GM21825 (cell line): ENCODE results near the gene WDR33.

Experiments
- ATAC-seq: cut with Tn5 transposase; IDR thresholded peaks from one replicate; pipeline ENCODE4 v1.9.1; 2021; ENCODE audit warnings: mild to moderate bottlenecking, moderate library complexity; ENCODE audit not compliant: unreplicated experiment

The WDR33 gene

GRCh38 chr2:127769587-127769986 lies 41.4 kb downstream of the WDR33 start:
- no peak for ATAC-seq

GRCh38 chr2:127768775-127769479 lies 42.0 kb downstream of the WDR33 start:
- no peak for ATAC-seq

DNA sequence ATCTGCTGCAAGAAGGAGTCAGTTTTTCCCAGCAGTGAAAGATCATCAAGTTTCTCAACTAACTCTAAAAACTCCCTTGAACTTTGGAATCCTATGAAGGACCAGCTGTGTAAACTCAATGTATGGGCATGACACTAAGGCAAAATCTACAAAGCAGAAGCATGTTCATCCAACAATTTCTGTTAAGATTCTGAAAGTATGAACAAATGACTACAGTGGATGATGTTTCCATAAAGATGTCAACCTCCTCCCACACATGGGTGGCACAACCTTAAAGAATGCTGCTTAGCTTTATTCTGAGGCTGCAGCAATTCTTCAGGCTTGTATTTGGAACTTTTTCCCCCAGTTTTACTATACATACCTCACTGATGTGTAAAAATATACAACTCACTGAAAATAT lies 47.2 kb downstream of the WDR33 start:
- ATAC-seq, result no peak

GRCh38 chr2:127762846-127763245 lies 48.1 kb downstream of the WDR33 start:
- ATAC-seq, result no peak

DNA sequence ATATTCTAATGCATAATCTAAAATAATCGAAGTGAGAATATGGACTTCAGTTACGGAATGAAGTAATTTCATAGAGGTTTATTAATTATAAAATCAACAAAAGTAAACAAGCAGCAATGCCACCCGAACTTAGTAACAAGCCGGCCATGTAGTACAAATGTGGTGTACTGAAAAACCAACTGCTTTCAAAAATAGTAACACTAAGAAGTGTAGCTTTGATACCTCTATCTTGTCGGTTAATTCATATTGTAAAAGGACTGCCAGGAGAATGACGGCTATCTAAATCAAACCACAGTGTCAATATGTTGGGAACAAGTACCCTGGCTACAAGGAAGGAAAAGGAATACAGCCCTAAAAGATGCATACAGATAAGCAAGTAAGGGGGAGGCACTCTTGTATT lies 48.5 kb downstream of the WDR33 start:
- ATAC-seq, result no peak

GRCh38 chr2:127759931-127760330 lies 51.0 kb downstream of the WDR33 start:
- no peak for ATAC-seq

GRCh38 chr2:127754186-127754585 lies 56.8 kb downstream of the WDR33 start:
- ATAC-seq, result no peak

- ATAC-seq, result no peak
Measured at GRCh38 chr2:127753374-127753773, 57.6 kb downstream of the WDR33 start.

DNA sequence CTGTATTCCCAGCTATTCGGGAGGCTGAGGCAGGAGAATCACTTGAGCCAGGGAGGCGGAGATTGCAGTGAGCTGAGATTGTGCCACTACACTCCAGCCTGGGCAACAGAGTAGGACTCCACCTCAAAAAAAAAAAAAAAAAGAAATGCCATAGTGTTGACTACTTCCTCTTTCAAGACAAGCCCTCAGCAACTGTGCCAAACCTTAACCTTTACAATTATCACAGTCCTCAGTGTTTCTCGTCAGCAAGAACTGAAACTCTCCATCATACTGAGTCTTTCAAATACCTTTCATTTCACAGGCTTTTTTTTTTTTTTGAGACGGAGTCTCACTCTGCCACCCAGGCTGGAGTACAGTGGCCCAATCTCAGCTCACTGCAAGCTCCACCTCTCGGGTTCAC lies 61.4 kb downstream of the WDR33 start:
- peak; percentile 97 for ATAC-seq

- no peak for ATAC-seq
Measured at GRCh38 chr2:127747621-127748020, 63.4 kb downstream of the WDR33 start.

DNA sequence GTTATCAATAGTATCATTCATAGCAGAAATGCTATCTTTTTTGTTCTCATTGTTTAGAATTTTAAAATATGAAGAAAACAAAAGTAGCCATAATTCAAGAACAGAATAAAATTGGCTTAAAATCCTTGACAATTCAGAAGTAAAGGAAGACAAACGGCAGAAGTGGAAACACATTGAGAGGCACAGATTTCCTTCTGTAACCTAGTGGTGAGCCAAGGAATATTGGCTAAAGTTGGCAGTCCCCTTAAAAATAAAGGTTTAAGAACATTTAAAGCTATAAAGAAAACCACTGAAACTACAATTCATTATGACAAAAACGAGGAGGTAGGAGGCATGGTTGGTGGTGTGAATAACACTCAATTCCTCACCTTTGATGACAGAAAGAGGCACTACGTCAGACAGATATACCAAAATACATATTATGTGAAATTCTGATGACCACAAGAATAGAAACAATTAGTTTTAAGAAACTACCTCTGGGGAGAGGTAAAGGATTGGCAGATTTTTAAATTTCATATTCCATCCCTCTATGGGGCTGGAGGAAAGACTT lies 67.4 kb downstream of the WDR33 start:
- ATAC-seq, result no peak

DNA sequence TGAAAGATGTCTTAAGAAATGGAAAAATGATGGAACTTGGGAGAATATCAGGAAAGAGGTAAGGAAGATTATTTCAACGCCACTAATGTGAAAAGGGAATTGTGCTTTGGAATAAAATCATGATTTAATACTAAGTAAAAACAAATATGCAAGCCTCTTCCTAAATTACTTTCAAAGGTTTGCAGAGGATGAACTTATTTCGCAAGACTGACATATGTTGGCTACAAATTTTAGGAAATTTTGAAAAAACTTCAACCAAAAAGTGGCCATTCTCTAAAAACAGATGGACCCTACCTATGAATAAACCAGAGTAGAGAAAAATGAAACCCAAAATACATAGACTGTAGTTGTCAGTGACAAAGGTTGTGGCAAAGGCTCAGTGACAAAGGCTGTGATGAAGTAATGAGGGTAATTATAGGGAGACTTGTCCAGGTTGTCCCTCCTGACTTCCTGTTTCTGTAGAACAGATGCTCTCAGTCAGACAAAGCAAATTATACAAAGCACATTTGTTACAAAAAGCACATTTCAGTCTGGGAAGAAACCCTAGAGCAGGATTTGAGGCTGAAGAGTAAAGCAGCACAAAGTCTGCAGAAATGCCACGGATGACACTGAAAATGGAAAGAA lies 70.2 kb downstream of the WDR33 start:
- no peak for ATAC-seq

GRCh38 chr2:127739800-127740199 lies 71.2 kb downstream of the WDR33 start:
- no peak for ATAC-seq

- no peak for ATAC-seq
Measured at GRCh38 chr2:127737892-127738291, 73.1 kb downstream of the WDR33 start.

DNA sequence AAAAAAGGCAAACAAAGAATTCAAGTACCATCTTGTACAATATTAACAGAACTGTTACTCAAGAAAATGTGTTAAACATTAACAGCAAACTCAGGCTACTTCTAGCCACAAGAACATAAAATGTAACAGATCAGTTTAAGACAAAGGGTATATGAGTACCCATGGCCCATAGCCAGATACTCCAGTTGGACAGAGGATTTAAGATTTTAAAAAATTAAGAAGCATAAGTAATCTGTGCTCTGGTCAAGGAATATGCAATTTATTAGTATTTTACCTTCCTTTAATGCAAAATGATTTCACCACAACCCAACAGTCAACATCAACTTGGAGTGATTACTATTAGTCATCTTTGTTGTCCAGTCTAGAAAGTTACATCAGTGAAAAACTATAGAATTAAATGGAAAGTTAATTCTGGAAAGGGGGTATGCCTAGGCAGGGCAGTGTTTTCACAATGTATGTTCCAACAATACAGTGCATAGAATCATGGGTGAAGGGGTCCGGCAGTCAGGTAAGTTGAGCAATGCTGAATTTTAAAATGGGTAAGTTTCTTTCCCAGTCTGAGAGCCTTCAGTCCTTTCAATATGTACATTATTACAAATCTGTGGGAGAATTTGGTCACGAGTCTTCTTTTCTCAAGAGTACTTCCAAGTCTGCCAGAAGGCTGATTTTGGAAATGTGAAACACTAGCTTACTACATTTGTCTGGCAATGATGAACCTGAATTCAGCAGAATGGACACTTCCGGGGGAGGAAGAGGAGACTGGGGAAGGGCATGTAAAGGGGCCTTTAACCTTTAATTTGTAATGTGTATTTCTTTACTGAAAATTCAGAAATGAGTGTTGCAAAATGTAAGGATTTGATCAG lies 75.2 kb downstream of the WDR33 start:
- peak; percentile 70 for ATAC-seq

DNA sequence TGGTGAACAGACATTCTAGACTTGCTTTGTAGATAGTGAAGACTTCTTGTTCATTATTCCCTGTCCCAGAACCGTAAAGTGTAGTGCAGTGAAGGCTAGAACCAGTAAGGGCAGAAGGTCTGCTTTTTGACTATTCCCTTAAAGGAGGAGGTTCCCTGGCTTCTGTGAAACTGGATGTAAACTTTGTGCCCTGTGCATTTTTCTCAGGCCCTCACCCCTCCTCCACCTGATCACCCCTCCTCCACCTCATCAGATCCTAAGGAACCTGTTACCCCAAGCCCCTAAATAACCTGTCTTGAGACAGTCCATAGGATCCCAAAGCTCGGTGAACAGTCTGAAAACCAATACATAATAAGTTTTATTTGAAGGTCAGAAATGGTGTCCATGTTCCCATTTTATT lies 75.9 kb downstream of the WDR33 start:
- ATAC-seq, result no peak

GRCh38 chr2:127733816-127734537 lies 77.0 kb downstream of the WDR33 start:
- ATAC-seq, result no peak

DNA sequence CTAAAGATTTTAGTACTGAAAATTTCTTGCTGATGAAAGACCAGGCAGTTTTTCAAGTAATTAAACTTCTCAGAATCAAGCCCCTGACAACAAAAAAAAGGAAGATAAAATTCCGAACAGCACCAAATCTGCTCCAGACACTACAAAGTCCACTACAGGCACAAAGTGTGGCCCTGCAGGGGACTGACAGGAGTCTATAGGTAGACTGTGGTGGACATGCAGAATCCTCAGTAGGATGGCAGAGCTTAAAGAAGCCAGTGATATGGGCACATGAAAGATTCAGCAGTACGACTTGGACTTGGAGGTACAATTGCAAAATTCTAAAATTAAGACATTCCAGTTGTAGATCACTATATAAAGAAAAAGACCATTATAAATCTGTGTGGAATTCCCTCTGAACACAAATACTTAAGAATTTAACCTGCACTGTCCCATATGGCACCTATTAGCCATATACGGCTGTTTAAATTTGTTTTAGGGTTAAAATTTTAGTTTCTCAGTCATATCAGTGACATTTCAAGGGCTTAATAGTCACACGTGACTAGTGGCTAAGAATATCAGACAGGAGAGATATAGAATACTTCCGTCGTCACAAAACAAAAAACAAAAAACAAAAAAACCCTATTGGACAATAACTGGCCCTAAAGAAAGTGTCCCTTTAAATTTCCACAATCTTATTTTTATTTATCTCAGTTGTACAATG lies 77.7 kb downstream of the WDR33 start:
- no peak for ATAC-seq

DNA sequence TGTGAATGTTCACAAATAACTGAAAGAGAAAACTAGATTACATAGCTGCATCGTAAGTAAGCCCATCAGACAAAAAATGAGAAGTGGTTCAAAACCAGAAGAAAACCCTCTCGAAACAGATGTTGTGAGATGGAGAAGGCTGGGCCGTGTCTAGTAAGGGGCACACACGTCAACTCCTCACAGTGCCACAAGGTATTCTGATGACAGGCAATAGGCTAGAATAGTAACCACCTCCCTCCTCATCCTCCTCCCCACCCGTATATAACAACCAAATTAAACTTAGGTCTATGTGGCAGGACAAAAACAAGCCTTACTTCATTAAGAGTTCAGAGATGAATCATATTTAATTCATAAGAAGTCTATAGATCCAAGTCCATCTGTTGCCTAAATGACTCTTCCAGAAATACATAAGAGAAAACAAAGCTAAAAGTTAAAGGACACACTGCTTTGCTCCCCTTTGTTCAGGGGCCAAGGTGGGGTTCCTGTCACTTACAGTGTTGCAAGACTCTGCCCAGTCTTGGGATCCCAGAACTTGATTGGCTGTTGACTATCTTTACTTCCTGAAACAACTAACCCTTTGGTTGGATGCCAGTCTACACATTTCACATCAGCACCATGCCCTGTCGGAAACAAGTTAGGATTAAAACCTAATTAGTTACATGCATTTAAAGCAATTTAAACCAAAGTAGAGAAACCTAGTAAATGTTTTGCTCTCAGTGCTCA lies 84.7 kb downstream of the WDR33 start:
- ATAC-seq, result no peak

DNA sequence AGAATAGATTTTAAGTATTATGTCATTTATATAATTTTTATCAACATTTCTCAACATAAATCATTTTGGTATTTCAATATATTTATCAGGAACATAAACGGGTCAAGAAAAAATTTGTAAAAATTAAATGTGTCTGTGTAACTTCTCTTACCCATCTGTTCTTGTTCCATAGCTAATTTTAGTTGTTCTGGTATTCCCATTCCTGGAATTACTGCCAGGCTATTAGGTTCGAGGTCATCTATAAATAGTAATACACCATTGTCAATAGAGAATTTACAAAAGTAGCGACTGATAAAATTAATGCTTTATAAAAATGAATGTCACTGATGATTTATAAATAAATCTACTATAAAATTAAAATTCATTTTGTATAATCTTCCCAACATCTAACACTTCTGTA lies 88.2 kb downstream of the WDR33 start:
- ATAC-seq, result no peak
